Gastrocnemius medialis (tissue), 4 donors: ENCODE data around the gene PPRC1.

Experiments used
- CTCF ChIP-seq, 5 experiments: fragments of 450-650 bp in 3 of 5; fragments of 200-600 bp in 2 of 5; sonication (generic) in 2 of 5; IDR thresholded peaks in 4 of 5; conservative IDR thresholded peaks in 1 of 5; 1 replicate in 4 of 5; 2 replicates in 1 of 5; pipeline ENCODE4 v1.5.1; 2016 to 2019; ENCODE audit warnings: antibody characterized with exemption in 5 of 5, mild to moderate bottlenecking in 3 of 5, moderate library complexity in 3 of 5
- POLR2A ChIP-seq, 2 donors: fragments of 450-650 bp; IDR thresholded peaks; one replicate each; pipeline ENCODE4 v1.6.1; 2017; ENCODE audit warnings: antibody characterized with exemption in 2 of 2, mild to moderate bottlenecking in 2 of 2, moderate library complexity in 2 of 2

GRCh38 chr10:102148275-102148674 is 15.4 kb downstream of the PPRC1 start:
- no peak for TF ChIP-seq CTCF (IDR thresholded peaks at IDR 0.05 in 4 of 5, conservative IDR thresholded peaks at IDR 0.05 in 1 of 5)
- no peak for TF ChIP-seq POLR2A (IDR thresholded peaks at IDR 0.05)
